Mesenteric fat pad (tissue), 1 donor: ENCODE data around the gene BCL7B. TPM values are rescaled to one million over a fixed set of nuclear protein-coding genes. Genes with fewer than 3 reads are reported as not detected.
A peak's percentile ranks its signal among the peaks of the same experiment; 100 is the strongest.
"Not testable (repeated sequence)": the region's sequence is repeated elsewhere in the genome, so short reads cannot be mapped to it uniquely, and the experiment has no call there.

Experiments
- DNase-seq: peaks from one replicate; pipeline ENCODE4 v3.0.0-alpha.2; 2020; ENCODE audit warnings: low spot score
- total RNA-seq: library from RNA; stranded (reverse); fragmentation: NEBNext Ultra II Directional; extraction: Animal tissue kit (Norgen Biotek cat#: 25700); gene quantifications from one replicate; pipeline ENCODE4 v1.2.1, GENCODE V29; 2021
- donor health status: DM: yes; HTN: yes; CAD: no.

Gene BCL7B
- total RNA-seq, 1 donor from 2014 or later, result 80.1 TPM

DNA sequence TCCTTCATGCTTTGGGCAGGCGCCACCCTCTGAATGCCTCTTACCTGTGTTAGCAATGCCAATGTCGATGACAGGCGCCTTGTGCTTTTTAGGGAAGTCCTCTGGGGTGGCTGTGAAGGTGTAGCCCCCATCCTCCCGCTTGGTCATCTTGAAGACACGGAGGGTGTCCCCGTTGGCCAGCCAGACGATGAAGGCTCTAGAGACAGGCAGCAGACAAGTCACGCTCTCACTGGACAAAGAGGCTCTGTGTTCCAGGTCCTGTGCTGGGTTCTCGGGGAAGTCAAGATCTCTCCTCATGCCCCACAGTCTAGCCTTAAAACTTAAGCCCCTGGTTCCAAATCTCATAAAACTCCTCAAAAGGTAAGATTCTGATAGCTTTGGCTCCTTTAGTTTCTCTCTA, 15.8 kb upstream of the BCL7B start:
- DNase-seq, result no peak

DNA sequence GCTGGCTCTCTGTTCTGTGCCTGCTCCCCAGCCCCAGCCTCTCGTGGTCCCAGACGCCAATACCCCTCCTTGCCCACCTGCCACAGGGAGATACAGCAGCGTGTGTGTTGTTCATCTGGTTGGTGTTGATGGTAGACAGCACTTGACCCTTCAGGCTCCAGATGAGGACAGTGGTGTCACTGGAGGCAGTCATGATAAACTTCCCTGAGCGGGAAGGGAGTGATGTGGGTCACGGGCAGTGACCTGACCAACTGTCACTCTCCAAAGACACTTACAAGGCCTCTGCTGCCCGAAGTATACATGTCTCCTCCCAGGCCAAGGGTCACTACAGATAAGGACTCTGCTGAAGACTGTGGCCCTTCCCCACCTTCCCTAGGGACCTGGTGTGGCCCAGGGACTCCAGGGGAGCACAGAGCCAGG, 15.3 kb upstream of the BCL7B start:
- DNase-seq, result no peak

DNA sequence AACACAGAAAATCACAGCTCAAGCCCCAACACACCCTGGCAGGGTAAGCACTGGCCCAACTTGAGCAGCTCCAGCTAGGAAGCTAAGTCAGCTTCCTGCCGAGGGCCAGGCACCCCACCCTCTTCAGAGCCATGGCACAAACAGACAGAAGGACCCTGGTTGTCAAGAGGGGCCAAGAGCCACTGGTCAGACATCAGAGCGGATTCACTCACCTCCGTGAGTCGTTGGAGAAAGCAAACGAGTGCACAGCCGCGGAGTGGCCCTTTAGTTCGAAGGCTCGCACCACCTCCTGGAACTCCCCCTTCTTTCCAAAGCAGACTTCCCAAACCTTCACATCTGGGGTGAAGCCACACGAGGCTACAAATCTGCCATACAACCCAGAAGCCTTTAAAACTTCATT, 13.5 kb upstream of the BCL7B start:
- no peak for DNase-seq

DNA sequence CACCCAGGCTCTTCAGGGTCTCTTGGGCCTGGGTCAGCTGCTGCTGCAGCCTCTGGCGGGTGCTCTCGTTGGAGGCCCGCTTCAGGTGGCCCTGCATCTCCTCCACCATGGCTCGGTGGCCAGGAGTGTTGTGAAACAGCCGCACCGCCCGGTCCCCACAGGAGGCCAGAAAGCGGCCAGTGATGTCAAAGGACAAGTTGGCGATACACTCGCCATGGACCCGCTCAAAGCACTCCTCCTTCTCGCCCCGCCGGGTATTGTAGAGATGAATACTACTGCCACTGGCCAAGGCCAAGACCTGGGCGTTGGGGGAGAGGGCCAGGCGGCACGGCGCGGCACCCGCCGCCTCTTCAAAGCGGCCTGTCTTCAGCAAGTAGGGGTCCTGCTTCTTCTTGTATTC, 13.0 kb upstream of the BCL7B start:
- no peak for DNase-seq

DNA sequence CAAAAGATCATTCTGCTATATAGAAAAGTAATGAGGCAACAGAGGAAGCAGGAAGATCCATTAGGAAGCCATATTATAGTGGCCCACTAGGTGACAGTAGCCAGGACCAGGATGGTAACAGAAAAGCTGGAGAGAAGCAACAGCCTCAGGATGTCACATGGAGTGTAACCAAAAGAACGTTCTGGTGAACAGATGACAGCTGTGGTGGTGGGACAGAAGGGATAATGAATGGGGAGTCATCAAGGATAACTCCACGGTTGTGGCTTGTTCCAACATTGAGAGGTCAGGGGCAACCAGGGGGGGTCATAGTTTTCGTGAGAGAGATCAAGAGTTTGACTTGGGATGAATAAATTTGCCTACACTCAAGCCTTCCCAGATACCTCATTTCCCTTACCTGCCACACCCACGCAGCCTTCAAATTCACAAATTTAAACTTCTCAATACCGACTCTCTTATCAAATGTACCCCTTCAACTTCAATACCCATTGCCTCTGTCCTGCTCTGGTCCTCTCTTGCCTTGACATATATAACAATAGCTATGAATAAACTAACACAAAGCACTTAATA, 11.6 kb upstream of the BCL7B start:
- DNase-seq, result no peak

DNA sequence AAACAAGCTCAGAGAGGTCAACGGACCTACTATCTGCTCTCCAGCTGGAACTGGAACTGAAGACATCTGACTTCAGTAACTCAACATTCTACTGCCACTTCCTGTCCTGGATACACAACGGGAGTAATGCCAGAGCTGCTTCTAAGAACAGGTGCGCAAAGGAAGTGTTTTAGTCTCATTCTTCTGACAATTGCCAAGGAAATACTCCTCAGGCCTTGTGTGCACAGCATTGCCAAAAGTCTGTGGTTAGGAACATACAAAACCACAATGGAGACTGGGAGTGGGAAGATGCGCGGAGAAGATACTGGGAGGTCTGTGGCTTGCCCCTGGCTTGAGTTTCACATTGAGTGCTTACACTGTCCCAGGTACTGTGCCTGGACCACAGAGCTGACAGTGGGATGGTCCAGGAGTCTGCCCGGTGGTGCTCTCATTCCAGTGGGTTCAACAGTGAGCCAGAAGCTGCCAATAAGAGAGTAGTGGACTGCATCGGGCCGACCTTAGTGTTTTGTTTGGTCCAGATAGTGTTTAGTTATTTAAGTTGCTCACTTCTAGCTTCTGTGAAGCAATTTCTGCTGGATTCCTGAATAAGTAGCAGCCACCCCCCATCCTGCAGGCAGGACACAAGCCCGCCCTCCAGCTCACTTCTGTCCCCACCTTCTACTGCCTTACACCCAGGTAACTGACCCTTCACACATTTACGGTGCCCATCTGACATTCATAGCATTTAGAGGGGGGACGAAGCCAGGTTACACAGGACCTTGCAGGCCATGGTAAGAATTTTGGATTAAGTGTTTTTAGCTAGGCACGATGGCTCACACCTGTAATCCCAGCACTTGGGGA, 10.6 kb upstream of the BCL7B start:
- no peak for DNase-seq

DNA sequence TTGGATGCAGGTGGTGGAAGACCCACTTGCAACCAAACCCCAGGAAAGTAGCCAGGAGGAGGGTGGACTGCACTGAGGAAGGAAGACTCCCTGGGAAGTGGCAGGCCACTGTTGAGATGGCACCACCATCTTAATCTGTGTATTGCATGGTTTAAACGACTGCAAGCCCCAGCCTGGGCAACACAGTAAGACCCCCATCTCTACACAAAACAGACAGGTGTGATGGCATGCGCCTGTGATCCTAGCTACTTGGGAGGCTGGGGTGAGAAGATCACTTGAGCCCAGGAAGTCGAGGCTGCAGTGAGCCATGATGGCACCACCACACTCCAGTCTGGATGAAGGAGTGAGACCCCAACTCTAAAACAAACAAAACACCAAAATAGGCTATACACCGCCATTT, 9.7 kb upstream of the BCL7B start:
- DNase-seq, result no peak

DNA sequence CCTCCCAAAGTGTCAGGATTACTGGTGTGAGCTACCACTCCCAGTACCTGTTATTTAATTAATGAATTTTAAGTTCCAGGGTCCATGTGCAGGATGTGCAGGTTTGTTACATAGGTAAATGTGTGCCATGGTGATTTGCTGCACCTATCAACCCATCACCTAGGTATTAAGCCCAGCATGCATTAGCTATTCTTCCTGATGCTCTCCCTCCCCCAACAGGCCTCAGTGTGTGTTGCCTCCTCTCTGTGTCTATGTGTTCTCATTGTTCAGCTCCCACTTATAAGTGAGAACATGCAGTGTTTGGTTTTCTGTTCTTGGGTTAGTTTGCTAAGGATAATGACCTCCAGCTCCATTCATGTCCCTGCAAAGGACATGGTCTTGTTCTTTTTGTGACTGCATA, 8.9 kb upstream of the BCL7B start:
- not testable (repeated sequence) for DNase-seq

DNA sequence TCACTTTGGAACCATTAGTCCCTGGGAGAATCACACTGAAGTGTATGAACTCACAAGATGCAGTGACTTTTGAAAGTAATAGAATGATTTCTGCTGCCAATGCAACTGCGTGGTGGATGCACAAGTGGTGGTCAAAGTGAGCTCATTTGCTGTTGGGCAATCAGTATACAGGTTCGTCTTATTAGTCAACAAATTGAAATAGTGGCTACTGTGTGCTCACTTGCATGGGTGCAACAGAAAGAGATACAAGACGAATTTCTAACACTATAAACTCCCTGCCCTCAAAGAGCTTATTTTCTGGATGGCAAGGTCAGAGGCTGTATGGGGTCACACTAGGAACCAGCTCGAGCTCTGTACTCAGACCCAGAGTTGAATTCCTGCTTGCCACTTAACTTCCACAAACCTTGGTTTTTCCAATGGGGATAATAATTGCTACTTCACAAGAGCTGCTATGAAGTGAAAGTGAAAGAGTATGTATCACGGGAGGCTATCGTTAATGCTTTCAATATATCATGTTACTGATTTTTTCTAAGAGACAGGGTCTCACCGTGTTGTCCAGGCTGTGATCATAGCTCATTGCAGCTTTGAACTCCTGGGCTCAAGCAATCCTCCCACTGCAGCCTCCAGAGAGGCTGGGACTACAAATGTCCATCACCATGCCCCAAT, 8.3 kb upstream of the BCL7B start:
- DNase-seq, result no peak

DNA sequence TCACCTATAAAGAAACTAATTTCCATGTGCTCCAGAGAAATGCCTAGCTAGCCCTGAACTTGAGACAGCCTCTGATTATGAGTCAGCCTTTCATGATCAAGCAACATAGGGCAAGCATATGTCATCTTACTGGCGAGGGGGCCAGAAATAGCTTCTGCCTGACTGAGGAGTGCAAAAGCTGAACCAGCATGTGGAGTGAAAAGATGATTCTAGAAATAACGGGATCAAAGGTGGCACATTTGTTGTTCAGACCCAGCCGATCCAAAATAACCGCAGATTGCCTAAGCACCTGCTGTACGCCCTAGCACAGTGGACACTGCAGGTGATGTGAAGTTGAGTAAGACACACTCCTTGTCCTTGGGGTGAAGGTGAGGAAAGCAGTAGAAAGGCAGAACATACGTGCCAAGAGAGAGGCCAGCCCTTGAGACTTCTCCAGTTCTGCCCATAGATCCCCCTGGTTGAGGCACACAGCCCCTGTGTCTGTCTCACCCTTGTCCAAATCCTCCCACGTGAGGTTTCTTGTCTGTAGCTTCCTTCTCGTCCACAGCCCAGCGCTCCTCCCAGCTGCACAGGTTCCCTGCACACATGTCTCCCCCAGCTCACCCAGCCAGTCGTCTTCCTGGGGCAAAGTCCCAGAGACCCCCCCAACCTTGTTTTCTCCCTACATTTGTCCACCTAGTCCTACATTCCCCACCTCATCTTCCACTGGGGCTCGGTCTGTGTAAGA, 2.8 kb upstream of the BCL7B start:
- no peak for DNase-seq

DNA sequence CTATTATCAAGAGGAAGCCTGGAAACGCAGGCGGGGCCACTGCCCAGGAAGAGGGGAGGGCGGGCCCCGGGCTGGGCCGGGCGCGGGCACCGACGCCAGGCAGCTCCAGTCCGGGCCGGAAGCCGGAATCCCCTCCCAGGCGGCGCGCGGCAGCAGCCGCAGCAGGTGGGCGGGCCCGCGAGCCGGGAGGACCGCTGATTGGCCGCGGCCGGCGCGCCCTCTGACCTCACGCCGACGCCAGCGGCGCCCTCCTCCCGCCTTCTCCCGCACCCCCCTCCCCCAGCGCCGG, 438 bp downstream of the BCL7B start:
- DNase-seq, result peak; percentile 99

DNA sequence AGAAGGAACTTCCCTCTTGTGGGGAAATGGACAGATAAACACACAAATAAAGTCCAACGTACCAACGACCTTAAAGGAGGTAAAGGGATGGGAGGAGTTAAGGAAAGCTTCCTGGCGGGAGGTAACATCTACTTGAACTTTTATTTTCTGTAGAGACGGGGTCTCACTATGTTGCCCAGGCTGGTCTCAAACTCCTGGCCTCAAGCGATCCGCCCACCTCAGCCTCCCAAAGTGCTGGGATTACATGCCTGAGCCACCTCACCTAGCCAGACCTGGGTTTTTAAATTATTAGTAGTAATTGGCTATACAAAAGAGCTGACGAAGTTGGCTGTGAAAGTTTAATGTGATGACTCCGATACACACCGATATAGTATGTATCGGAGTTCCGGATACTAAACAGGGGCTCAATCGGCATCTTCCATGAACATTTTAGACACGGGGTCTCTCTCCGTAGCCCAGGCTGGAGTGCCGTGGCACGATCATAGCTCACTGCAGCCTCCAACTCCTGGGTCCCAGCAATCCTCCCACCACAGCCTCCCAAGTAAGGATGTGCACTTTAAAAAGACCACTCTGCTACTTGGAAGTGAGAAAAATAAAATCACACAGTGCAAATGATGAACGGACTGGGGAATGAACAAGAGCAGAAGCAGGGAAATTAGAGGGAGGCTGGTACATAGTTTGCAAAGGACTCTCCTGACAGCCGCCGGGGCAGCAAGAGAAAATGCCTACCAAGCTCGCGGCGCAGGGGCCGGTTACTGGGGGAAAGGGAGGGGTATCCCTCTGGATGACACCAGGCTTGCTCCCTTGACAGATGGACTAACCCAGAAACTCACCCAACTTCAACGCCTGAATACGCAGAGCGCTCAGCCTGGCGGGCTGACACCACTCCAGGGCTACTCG, 1.0 kb downstream of the BCL7B start:
- DNase-seq, result no peak

DNA sequence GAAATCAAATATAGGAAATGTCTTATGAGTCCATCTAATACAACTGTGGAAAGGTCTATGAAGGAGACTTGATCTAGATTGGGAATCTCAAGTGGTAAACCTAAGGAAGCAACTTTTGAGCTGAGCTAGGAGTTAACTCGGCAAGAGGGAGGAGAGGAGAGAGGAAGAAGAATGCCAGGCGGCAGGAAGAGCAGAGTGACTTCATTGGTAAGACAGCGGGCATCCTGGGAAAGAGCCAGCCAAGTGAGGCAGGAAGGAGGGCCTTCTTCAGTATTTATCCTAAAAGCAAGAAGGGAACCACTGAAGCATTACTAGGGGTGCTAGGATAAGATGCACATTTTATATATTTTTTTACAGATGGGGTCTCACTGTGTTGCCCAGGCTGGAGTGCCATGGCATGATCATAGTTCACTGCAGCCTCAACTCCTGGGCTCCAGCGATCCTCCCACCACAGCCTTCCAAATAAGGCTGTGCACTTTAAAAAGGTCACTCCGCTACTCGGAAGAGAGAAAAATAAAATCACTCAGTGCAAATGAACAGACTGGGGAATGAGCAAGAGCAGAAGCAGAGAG, 2.0 kb downstream of the BCL7B start:
- no peak for DNase-seq

DNA sequence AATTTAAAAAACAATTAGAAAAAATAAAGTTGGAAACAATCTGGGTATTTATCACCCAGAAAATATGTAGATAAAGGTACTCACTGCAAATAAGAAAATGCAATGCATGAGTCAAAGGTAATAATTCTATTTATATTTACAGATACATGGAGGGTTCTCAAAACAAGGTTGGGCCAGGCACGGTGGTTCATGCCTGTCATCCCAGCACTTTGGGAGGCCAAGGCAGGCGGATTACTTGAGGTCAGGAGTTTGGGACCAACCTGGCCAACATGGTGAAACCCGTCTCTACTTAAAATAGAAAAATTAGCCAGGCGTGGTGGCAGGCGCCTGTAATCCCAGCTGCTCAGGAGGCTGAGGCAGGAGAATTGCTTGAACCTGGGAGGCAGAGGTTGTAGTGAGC, 7.4 kb downstream of the BCL7B start:
- not testable (repeated sequence) for DNase-seq

DNA sequence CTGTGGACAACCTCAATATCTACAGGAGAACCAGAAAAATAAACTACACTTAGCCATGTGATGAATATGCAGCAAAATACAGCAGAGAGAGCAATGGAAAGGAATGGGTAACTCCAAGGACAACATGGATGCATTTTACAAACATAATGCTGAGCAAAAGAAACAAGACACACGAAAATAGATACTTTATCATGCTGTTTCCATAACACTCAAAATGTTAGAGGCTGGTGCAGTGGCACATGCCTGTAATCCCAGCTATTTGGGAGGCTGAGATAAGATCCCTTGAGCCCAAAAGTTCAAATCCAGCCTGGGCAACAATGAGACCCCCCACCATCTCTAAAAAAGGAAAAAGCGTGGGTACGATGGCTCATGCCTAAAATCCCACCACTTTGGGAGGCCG, 8.3 kb downstream of the BCL7B start:
- no peak for DNase-seq

DNA sequence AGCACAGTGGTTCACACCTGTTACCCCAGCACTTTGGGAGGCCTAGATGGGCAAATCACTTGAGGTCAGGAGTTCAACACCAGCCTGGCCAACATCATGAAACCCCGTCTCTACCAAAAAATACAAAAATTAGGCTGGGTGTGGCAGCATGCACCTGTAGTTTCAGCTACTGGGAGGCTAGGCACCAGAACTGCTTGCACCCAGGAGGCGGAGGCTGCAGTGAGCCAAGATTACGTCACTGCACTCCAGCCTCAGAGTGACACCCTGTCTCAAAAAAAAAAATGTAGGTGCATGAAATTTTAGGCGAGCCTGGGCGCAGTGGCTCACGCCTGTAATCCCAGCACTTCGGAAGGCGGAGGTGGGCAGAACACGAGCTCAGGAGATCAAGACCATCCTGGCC, 9.6 kb downstream of the BCL7B start:
- no peak for DNase-seq

DNA sequence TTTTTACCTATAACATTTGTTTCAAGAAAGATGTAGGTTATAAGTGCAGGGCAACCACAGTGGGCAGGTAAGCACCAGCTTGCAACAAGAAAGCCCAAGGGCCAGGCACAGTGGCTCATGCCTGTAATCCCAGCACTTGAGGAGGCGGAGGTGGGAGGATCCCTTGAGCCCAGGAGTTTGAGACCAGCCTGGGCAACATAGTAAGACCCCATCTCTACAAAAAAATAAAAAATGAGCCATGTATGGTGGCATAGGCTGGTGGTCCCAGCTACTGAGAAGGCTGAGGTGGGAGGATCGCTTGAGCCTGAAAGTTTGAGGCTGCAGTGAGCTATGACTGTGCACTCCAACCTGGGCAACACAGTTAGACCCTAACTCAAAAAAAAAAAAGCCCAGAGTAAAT, 12.8 kb downstream of the BCL7B start:
- no peak for DNase-seq

DNA sequence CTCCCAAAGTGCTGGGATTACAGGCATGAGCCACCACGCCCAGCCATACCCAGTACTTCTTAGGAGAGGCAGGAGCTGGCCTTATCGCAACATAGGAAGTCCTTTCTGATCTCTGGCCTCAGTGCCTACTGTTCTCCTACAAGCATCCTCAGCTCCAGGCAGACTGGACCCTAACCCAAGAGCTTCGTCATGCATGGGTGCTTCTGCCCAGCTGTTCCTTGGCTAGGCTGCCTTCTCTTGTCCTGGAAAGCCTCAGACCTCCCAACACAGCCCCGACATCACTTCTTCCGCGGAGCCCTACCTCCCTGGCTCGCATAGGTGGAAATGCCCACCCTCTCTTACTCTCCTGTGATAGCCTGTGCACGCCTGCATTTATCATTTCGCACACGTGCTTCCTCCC, 15.8 kb downstream of the BCL7B start:
- no peak for DNase-seq

DNA sequence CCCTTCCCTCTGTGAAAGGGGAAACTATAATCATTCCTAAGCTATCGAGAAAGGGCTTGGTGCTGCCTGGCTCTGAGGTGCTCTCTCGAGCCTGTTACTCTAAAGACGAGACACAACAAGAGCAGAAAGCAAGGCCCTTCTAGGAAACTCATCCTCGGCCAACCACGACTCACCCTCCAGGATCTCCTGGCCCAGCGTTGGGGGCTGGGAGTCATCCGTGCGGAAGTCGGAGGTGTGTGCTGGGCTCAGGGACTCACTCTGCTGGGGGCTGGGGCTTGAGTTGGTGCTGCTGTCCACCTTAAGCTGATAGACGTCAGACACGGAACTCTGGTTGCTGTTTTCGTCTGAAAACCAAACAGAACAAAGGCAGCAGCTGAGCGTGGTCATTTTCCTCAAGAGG, 17.8 kb downstream of the BCL7B start:
- no peak for DNase-seq

DNA sequence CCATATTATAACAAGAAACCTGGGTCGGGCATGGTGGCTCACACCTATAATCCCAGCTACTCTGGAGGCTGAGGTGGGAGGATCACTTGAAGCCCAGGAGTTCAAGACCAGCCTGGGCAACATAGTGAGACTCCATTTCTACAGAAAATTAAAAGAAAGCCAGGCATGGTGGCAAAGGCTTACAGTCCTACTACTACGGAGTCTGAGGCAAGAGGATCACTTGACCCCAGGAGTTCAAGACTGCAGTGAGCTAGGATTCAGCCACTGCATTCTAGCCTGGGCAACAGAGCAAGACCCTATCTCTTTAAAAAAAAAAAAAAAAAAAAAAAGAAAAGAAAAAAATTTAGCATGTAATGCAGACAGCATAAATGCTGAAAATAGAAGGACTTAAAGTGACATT, 19.0 kb downstream of the BCL7B start:
- DNase-seq, result not testable (repeated sequence)

DNA sequence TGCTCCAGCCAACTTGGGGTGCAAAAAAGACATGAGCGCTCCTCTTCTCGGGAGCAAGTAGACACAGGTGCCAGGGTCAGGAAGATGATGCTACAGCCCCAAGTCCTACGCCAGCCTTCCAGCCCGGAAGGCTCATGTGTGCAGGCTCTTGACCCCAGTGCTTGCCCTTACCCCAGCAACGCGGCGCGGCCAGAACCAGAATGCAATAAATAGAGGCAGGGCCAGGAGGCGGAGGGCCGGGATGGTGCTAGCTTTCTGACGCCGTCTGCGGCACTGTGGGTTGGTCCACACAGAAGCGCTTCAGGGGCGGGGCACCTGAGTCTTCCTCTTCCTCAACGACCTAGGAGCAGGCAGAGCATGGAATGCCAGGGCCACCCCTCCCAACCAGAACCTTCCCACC, 20.4 kb downstream of the BCL7B start:
- no peak for DNase-seq
